ENCODE results near the gene CRK. TPM values are rescaled to one million over a fixed set of nuclear protein-coding genes. Genes with fewer than 3 reads are reported as not detected.

CRK gene
- total and polyA plus RNA-seq, 2 of the 4 experiments (the other 2 are of a cell fraction), result 57.6 to 100 TPM

GRCh38 chr17:1484060-1484535 lies 28.1 kb upstream of the CRK start:
- Histone ChIP-seq H3K4me2 (ENCODE audit: low read depth, low read length) (peak overlapping the region; percentile 100; the same call in 1 of the 2 replicates), H3K79me1 (ENCODE audit: low read depth in 1 of 2, low read length in 2 of 2) (peaks cover 23 to 66% of the 10 kb centered on the region in 2 experiments), H2BK120ac (ENCODE audit: low read depth, low read length) (no peak overlapping the region), H4K20me1 (ENCODE audit: insufficient read depth, low read length) (peaks cover 36% of the 10 kb centered on the region), H4K91ac (ENCODE audit: insufficient read depth, low read depth, low read length) (no peak overlapping the region), H3K9ac (ENCODE audit: low read depth, low read length) (peak overlapping the region; percentile 99; the same call in 1 of the 2 replicates), H2BK15ac (ENCODE audit: low read depth, low read length) (no peak overlapping the region), H3K56ac (ENCODE audit: extremely low read depth, insufficient read depth, low read length) (no peak overlapping the region), H3K18ac (ENCODE audit: low read depth, low read length) (no peak overlapping the region), H2BK20ac (ENCODE audit: low read depth, low read length) (no peak overlapping the region), H3K36me3 (ENCODE audit: control insufficient read depth, insufficient read depth, low read length) (peaks cover 40% of the 10 kb centered on the region), H2AK5ac (ENCODE audit: low read depth, low read length) (peak overlapping the region; percentile 99; the same call in 1 of the 2 replicates), H3K4ac (ENCODE audit: low read depth, low read length) (peak overlapping the region; percentile 95), H2AFZ (replicated peaks; ENCODE audit: low read length, poor library complexity) (peak overlapping the region; percentile 51), H3K9me1 (ENCODE audit: insufficient read depth, low read length) (peaks cover 11% of the 10 kb centered on the region), H3K14ac (replicated peaks; ENCODE audit: low read depth, low read length) (no peak overlapping the region), H2BK5ac (ENCODE audit: low read depth, low read length, poor library complexity, severe bottlenecking) (no peak overlapping the region), H3K9me3 (ENCODE audit: control insufficient read depth, insufficient read depth, low read length) (no peaks in the 10 kb centered on the region), H4K8ac (ENCODE audit: low read depth in 2 of 2, low read length in 2 of 2) (no peak overlapping the region; a peak in 1 of 4 replicates), H3K27ac (ENCODE audit: insufficient read depth, low read length) (no peak overlapping the region), H3K27me3 (ENCODE audit: control insufficient read depth, insufficient read depth, low read length) (no peaks in the 10 kb centered on the region), H3K4me1 (ENCODE audit: control insufficient read depth, insufficient read depth, low read length) (peaks cover 19% of the 10 kb centered on the region), H3K23ac (ENCODE audit: low read depth, low read length) (no peak overlapping the region), H4K5ac (ENCODE audit: low read depth, low read length) (no peak overlapping the region), H2AK9ac (replicated peaks; ENCODE audit: low read depth, low read length, poor library complexity) (peak overlapping the region; percentile 96), H3K4me3 (ENCODE audit: insufficient read depth, low read depth, low read length) (no peak overlapping the region)
- ChIA-PET POLR2A (ENCODE audit: unreplicated experiment) (no interaction called here), CTCF (no interaction called here)
- intact Hi-C loops (cut with micrococcal nuclease), result no loop called here
- dilution Hi-C loops (cut with HindIII; ENCODE audit: low sequenced_read_pairs, unreplicated experiment), result no loop called here
- no peak for TF ChIP-seq CHD1 (IDR thresholded peaks at IDR 0.05; ENCODE audit: low read depth, low read length)
- no peak for TF ChIP-seq NFE2L2 (IDR thresholded peaks at IDR 0.05; ENCODE audit: low read depth, low read length)
- TF ChIP-seq CEBPB (IDR thresholded peaks at IDR 0.05; ENCODE audit: low read depth, low read length), result no peak
- 99% methylated on average over 19 of the region's 29 CpGs; no CpG with 5 or more reads in 1 of the 2 experiments for WGBS, 2 experiments (ENCODE audit: extremely low coverage in 2 of 2, insufficient read length in 1 of 2)
- in situ Hi-C loops (cut with MboI; ENCODE audit: low sequenced_read_pairs), result no loop called here
- no peak for ATAC-seq (ENCODE audit: low read depth)
- no peak for DNase-seq
- BruUV-seq (replicated peaks), result no TSS peak
